K562 (cell line): Measurements from ENCODE around the gene FZD10. TPM values are rescaled to one million over a fixed set of nuclear protein-coding genes. Genes with fewer than 3 reads are reported as not detected.

Experiments used
- ATAC-seq: fragments of 200-7000 bp; cut with Tn5 transposase; 3 replicates; pipeline ENCODE4 v1.9.1; 2020; ENCODE audit warnings: moderate library complexity
- BruUV-seq: library from RNA; stranded (reverse); fragments of 400-500 nt; replicated peaks from 2 replicates; lab custom pipeline; 2021; lab: Mats Ljungman, UMichigan
- CTCF ChIA-PET: fragments of 300-600 bp; formaldehyde crosslinking; extraction: SDS; loops from one replicate; lab custom pipeline; 2021; ENCODE audit warnings: low intra/inter-chr PET ratio; lab: Yijun Ruan, JAX
- POLR2A ChIA-PET: fragments of 300-600, 350-650 bp; sonication (Branson Sonifier 250); formaldehyde crosslinking; extraction: SDS; loops from one replicate; lab custom pipeline; 2021; ENCODE audit warnings: antibody characterized with exemption, inconsistent platforms; lab: Yijun Ruan, JAX
- DNase-seq, 4 experiments: peaks; one replicate each; pipeline versions ENCODE4 v3.0.0 to v3.0.0-alpha.2; 2011 to 2018; ENCODE audit warnings: low spot score in 3 of 4, mixed read lengths in 3 of 4; ENCODE audit errors: extremely low read depth in 1 of 4
- FAIRE-seq: peaks from 2 replicates; lab custom pipeline; 2011; peaks lifted over from hg19 to GRCh38; lab: Jason Lieb, UNC
- H2AFZ ChIP-seq: 2 replicates; pipeline ENCODE4 v1.6.0; 2011; ENCODE audit warnings: low read depth, low read length, control low read depth, inconsistent platforms
- H3K27ac ChIP-seq: fragments of 200-600 bp; 3 replicates; pipeline ENCODE4 v1.8.0; 2011; ENCODE audit warnings: low read depth, mild to moderate bottlenecking, control low read depth, inconsistent platforms, low read length, moderate library complexity, mixed read lengths; ENCODE audit errors: extremely low read depth
- H3K27me3 ChIP-seq, 2 experiments: fragments of 300-600 bp in 1 of 2; 2 replicates in 1 of 2; 3 replicates in 1 of 2; pipeline versions ENCODE4 v1.6.0 to v1.8.0; 2011; ENCODE audit warnings: inconsistent platforms in 2 of 2, low read length in 2 of 2, mild to moderate bottlenecking in 1 of 2, mixed read lengths in 1 of 2, moderate library complexity in 1 of 2; ENCODE audit not compliant: control insufficient read depth in 2 of 2, insufficient read depth in 2 of 2
- H3K36me3 ChIP-seq: fragments of 300-600 bp; 3 replicates; pipeline ENCODE4 v1.8.0; 2011; ENCODE audit warnings: mild to moderate bottlenecking, low read length, inconsistent platforms; ENCODE audit not compliant: control insufficient read depth, insufficient read depth
- H3K4me1 ChIP-seq, 2 experiments: fragments of 200-600 bp in 1 of 2; replicated peaks in 1 of 2; 2 replicates in 1 of 2; 3 replicates in 1 of 2; pipeline versions ENCODE4 v1.5.1 to v1.8.0; 2011; ENCODE audit warnings: inconsistent platforms in 2 of 2, low read length in 2 of 2, mild to moderate bottlenecking in 1 of 2, mixed read lengths in 1 of 2, moderate library complexity in 1 of 2; ENCODE audit not compliant: control insufficient read depth in 2 of 2, insufficient read depth in 2 of 2
- H3K4me2 ChIP-seq: 2 replicates; pipeline ENCODE4 v1.6.1; 2011; ENCODE audit warnings: low read length, control low read depth, inconsistent platforms, mixed read lengths; ENCODE audit not compliant: insufficient read depth
- H3K4me3 ChIP-seq: fragments of 200-600 bp; sonication (generic), shearing (Covaris generic); 2 replicates; pipeline ENCODE4 v1.5.1; 2016; ENCODE audit warnings: control low read depth, inconsistent platforms
- H3K79me2 ChIP-seq: fragments of 200-600 bp; 3 replicates; pipeline ENCODE4 v1.8.0; 2011; ENCODE audit warnings: low read length, inconsistent platforms; ENCODE audit not compliant: control insufficient read depth, insufficient read depth
- H3K9ac ChIP-seq, 2 experiments: 2 replicates each; pipeline versions ENCODE4 v1.6.0 to v1.6.1; 2011; ENCODE audit warnings: low read depth in 2 of 2, low read length in 2 of 2, control low read depth in 1 of 2, inconsistent platforms in 1 of 2, mild to moderate bottlenecking in 1 of 2, mixed read lengths in 1 of 2; ENCODE audit not compliant: insufficient read depth in 1 of 2
- H3K9me1 ChIP-seq: one replicate; pipeline ENCODE4 v1.6.0; 2011; ENCODE audit warnings: inconsistent platforms, mild to moderate bottlenecking, low read length, moderate library complexity; ENCODE audit not compliant: control insufficient read depth, insufficient read depth
- H3K9me3 ChIP-seq: replicated peaks from 2 replicates; pipeline ENCODE4 v1.5.1; 2011; ENCODE audit warnings: low read depth, low read length, inconsistent platforms; ENCODE audit not compliant: control insufficient read depth, insufficient read depth
- H4K20me1 ChIP-seq: replicated peaks from 2 replicates; pipeline ENCODE4 v1.6.1; 2011; ENCODE audit warnings: low read length, inconsistent platforms, mixed read lengths; ENCODE audit not compliant: control insufficient read depth, insufficient read depth
- ASH1L ChIP-seq: fragments of 450-650 bp; IDR thresholded peaks from 2 replicates; pipeline ENCODE4 v1.6.1; 2018; ENCODE audit warnings: borderline replicate concordance, mild to moderate bottlenecking, low read depth; ENCODE audit not compliant: partially characterized antibody
- COPS2 ChIP-seq: fragments of 450-650 bp; conservative IDR thresholded peaks from 2 replicates; pipeline ENCODE4 v1.6.1; 2016; ENCODE audit warnings: mild to moderate bottlenecking, moderate library complexity
- ELF1 ChIP-seq: fragments of 200-800 bp; sonication (Bioruptor generic); IDR thresholded peaks from 2 replicates; pipeline ENCODE4 v1.6.1; 2016; ENCODE audit warnings: missing genetic modification characterization, missing compliant biosample characterization
- ELK1 ChIP-seq: sonication (generic); formaldehyde crosslinking; IDR thresholded peaks from 2 replicates; pipeline ENCODE4 v1.8.1; 2022; ENCODE audit warnings: missing genetic modification reagents
- FOSL1 ChIP-seq: fragments of 200-800 bp; sonication (Bioruptor generic); conservative IDR thresholded peaks from 2 replicates; pipeline ENCODE4 v1.6.1; 2016; ENCODE audit warnings: missing genetic modification characterization, missing compliant biosample characterization
- GATAD2B ChIP-seq: fragments of 450-650 bp; IDR thresholded peaks from 2 replicates; pipeline ENCODE4 v1.6.1; 2017; ENCODE audit warnings: mild to moderate bottlenecking, borderline replicate concordance
- MTA2 ChIP-seq: fragments of 450-650 bp; IDR thresholded peaks from 2 replicates; pipeline ENCODE4 v1.6.1; 2016; ENCODE audit warnings: low read depth
- MXI1 ChIP-seq: IDR thresholded peaks from 2 replicates; pipeline ENCODE4 v1.6.1; 2011; ENCODE audit warnings: low read depth, mild to moderate bottlenecking, improper control_type of control experiment, low read length
- NEUROD1 ChIP-seq: fragments of 150-350 bp; IDR thresholded peaks from 2 replicates; pipeline ENCODE4 v1.6.1; 2014; ENCODE audit warnings: borderline replicate concordance, low read length, low read depth; ENCODE audit not compliant: partially characterized antibody
- NUFIP1 ChIP-seq: fragments of 450-650 bp; IDR thresholded peaks from 2 replicates; pipeline ENCODE4 v1.6.1; 2018; ENCODE audit not compliant: partially characterized antibody
- PHB2 ChIP-seq: fragments of 450-650 bp; IDR thresholded peaks from 2 replicates; pipeline ENCODE4 v1.6.1; 2017; ENCODE audit warnings: low read depth
- PYGO2 ChIP-seq: fragments of 450-650 bp; IDR thresholded peaks from 2 replicates; pipeline ENCODE4 v1.6.1; 2016; ENCODE audit warnings: mild to moderate bottlenecking, missing genetic modification characterization, moderate library complexity, missing compliant biosample characterization
- RB1 ChIP-seq: fragments of 450-650 bp; IDR thresholded peaks from 2 replicates; pipeline ENCODE4 v1.6.1; 2017; ENCODE audit warnings: low read depth, mild to moderate bottlenecking
- STAT6 ChIP-seq: sonication (generic); formaldehyde crosslinking; IDR thresholded peaks from 2 replicates; pipeline ENCODE4 v1.8.1; 2023; ENCODE audit warnings: mild to moderate bottlenecking, missing genetic modification reagents
- ZNF408 ChIP-seq: fragments of 250-450 bp; sonication (Bioruptor Pico); IDR thresholded peaks from 2 replicates; pipeline ENCODE4 v1.4.0; 2020; ENCODE audit warnings: low read depth, mild to moderate bottlenecking, moderate library complexity
- WGBS: fragments of 100-300 bp; shearing (Covaris generic); methylation state at CpG from one replicate; pipeline ENCODE4 v1.1.6; 2016; ENCODE audit warnings: low coverage, mixed read lengths; ENCODE audit not compliant: insufficient coverage; ENCODE audit errors: missing lambda C conversion rate; 5-methylcytosine and 5-hydroxymethylcytosine counted together
- in situ Hi-C: fragments of 300-500 bp; cut with MboI; formaldehyde crosslinking; loops from 4 replicates; pipeline ENCODE4 v1.15.0; 2018; ENCODE audit warnings: inconsistent platforms, mixed read lengths
- intact Hi-C: fragments of 100-400 bp; cut with micrococcal nuclease; formaldehyde crosslinking; loops from 2 replicates; pipeline ENCODE4 v1.14.2; 2022
- polyA plus RNA-seq, 8 experiments: library from polyadenylated mRNA; depleted of rRNA in 4 of 8; stranded (reverse) in 5 of 8; unstranded in 3 of 8; fragments of >200 nt; fragmentation: Nextera tagmentation in 2 of 8; fragmentation: Illumina TruSeq in 1 of 8; extraction: Ambion mirVana in 2 of 8; extraction: Trizol in 1 of 8; gene quantifications; 2 replicates each; pipeline versions ENCODE4 v1.2.1 to v1.2.3, GENCODE V29; 2011 to 2014; ENCODE audit warnings: inconsistent platforms in 1 of 8, missing spikeins in 1 of 8
- total RNA-seq, 7 experiments: library from RNA; depleted of rRNA in 6 of 7; stranded (reverse); fragments of >200 nt in 6 of 7; fragmentation: Illumina TruSeq in 2 of 7; extraction: Trizol in 2 of 7; gene quantifications; 2 replicates each; pipeline versions ENCODE4 v1.2.1 to v1.2.3, GENCODE V29; 2011 to 2021; ENCODE audit warnings: low replicate concordance in 1 of 7
- TF ChIP-seq, protein P1 (sequence below), 2 experiments: fragments of 450-650 bp in 1 of 2; sonication (generic) in 1 of 2; formaldehyde crosslinking; conservative IDR thresholded peaks; 2 replicates each; pipeline versions ENCODE4 v1.4.0 to v1.8.1; 2020 to 2022; ENCODE audit warnings: mild to moderate bottlenecking in 1 of 2, missing genetic modification reagents in 1 of 2

Gene FZD10
- total and polyA plus RNA-seq, 9 of the 15 experiments (the other 6 are each of a cell fraction or from before 2014, with no cell fraction given) = not detected

GRCh38 chr12:130199581-130200390 is 37.5 kb downstream of the FZD10 start (continued):
- TF ChIP-seq, protein P1, sequence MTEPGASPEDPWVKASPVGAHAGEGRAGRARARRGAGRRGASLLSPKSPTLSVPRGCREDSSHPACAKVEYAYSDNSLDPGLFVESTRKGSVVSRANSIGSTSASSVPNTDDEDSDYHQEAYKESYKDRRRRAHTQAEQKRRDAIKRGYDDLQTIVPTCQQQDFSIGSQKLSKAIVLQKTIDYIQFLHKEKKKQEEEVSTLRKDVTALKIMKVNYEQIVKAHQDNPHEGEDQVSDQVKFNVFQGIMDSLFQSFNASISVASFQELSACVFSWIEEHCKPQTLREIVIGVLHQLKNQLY (CRISPR knock-in tag; conservative IDR thresholded peaks at IDR 0.05) = no peak
- no peak for TF ChIP-seq ELF1 (tag)
- no peak for TF ChIP-seq PYGO2 (tag)
- no peak for TF ChIP-seq FOSL1
- no peak for TF ChIP-seq GATAD2B
- TF ChIP-seq COPS2 = no peak
- TF ChIP-seq NEUROD1 = no peak
- TF ChIP-seq PHB2 = no peak

DNA sequence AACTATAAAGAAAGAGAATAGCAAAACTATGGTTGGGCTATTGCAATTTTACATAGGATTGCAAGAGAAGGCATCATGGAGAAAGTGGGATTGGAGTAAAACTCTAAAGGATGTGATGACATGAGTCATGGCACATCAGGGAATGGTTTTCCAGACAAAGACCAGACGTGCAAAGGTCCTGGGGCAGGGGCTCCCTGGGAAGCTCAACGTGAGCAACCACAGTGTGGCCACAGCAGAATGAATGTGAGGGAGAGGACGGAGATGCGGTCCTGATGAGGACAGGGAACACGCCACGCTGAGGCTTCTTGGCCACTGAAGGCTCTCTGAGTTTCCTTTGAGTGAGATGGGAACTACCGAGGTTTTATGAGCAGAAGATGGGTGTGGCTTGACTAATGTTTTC is 38.2 kb downstream of the FZD10 start:
- no peak overlapping the region for H3K27ac ChIP-seq
- intact Hi-C loops (no loop called here), in situ Hi-C loops (no loop called here)
- H3K9ac ChIP-seq = no peak overlapping the region
- BruUV-seq = no TSS peak
- no peaks in the 10 kb centered on the region for H3K4me1 ChIP-seq
- H3K27me3 ChIP-seq = peaks cover 3 to 54% of the 10 kb centered on the region in 2 experiments; a peak in 4 of 5 replicates
- TF ChIP-seq MXI1 (no peak), NUFIP1 (no peak), RB1 (no peak), STAT6 (CRISPR knock-in tag) (no peak), ZNF408 (CRISPR knock-in tag) (no peak), ELK1 (CRISPR knock-in tag) (no peak), ASH1L (no peak), MTA2 (no peak)
- 0% methylated on average over 7 of the region's 7 CpGs for WGBS
- no peak overlapping the region for H3K4me2 ChIP-seq
- H3K9me1 ChIP-seq = no peaks in the 10 kb centered on the region
- ChIA-PET POLR2A (interaction anchor here (1.2 kb wide), 1 partner anchor 314 kb away, joined by 5 read pairs; no protein-coding TSS in a partner anchor), CTCF (no interaction called here)
- H3K36me3 ChIP-seq = no peaks in the 10 kb centered on the region
- H3K79me2 ChIP-seq = no peaks in the 10 kb centered on the region
- no peak overlapping the region for H3K4me3 ChIP-seq
- ATAC-seq (no peak), FAIRE-seq (no peak), DNase-seq (no peak)
- no peak overlapping the region for H2AFZ ChIP-seq
- no peaks in the 10 kb centered on the region for H3K9me3 ChIP-seq
- no peaks in the 10 kb centered on the region for H4K20me1 ChIP-seq
